BE2C (cell line): ENCODE measurements around the gene TGFBR2.

Experiments used
- DNase-seq: peaks from one replicate; pipeline ENCODE4 v3.0.0-alpha.2; 2020
- H3K27me3 ChIP-seq: fragments of 250-450 bp; sonication (Bioruptor Pico); 2 replicates; pipeline ENCODE4 v1.5.1; 2020; ENCODE audit warnings: mild to moderate bottlenecking
- H3K36me3 ChIP-seq: fragments of 250-450 bp; sonication (Bioruptor Pico); 2 replicates; pipeline ENCODE4 v1.5.1; 2020; ENCODE audit warnings: mild to moderate bottlenecking
- H3K4me1 ChIP-seq: fragments of 250-450 bp; sonication (Bioruptor Pico); 2 replicates; pipeline ENCODE4 v1.5.1; 2020
- H3K4me3 ChIP-seq: 2 replicates; pipeline ENCODE4 v1.5.1; 2011; ENCODE audit warnings: low read depth, low read length
- H3K9me3 ChIP-seq: fragments of 250-450 bp; sonication (Bioruptor Pico); 2 replicates; pipeline ENCODE4 v1.5.1; 2020
- CTCF ChIP-seq: IDR thresholded peaks from 2 replicates; pipeline ENCODE4 v1.5.1; 2012; ENCODE audit warnings: mild to moderate bottlenecking, low read depth, low read length

TGFBR2 gene

GRCh38 chr3:30695302-30696061 lies 89.1 kb downstream of the TGFBR2 start:
- no peaks in the 10 kb centered on the region for H3K36me3 ChIP-seq
- TF ChIP-seq CTCF: no peak
- H3K4me3 ChIP-seq: no peak overlapping the region
- no peaks in the 10 kb centered on the region for H3K9me3 ChIP-seq
- no peaks in the 10 kb centered on the region for H3K27me3 ChIP-seq
- no peaks in the 10 kb centered on the region; the same call in 1 of the 2 replicates for H3K4me1 ChIP-seq
- DNase-seq: no peak

- Histone ChIP-seq H3K36me3 (no peaks in the 10 kb centered on the region), H3K9me3 (no peaks in the 10 kb centered on the region), H3K4me1 (no peaks in the 10 kb centered on the region; the same call in 1 of the 2 replicates), H3K27me3 (no peaks in the 10 kb centered on the region), H3K4me3 (no peak overlapping the region)
- TF ChIP-seq CTCF: no peak
- no peak for DNase-seq
Observed at GRCh38 chr3:30696403-30696819, 90.0 kb downstream of the TGFBR2 start.

DNA sequence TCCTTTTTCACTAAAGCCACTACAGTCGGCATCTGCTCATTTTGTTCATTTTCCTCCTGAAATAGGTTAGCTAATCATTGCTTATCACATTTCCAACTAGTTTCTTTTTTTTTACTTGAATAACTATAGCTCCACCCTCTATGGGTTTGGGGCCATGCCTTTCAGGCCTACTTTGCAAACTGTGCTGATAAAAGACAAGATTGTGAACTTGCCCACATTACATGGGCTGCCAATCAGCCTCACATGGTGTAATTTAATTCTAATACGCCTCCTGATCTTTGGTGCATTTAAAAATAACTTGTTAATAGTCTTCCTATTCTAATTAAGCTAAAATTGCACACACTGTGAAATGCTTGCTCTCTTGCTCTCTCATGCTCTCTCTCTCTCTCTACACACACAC lies 90.5 kb downstream of the TGFBR2 start:
- no peaks in the 10 kb centered on the region for H3K4me1 ChIP-seq
- H3K27me3 ChIP-seq: no peaks in the 10 kb centered on the region
- H3K36me3 ChIP-seq: no peaks in the 10 kb centered on the region
- DNase-seq: no peak
- TF ChIP-seq CTCF: no peak
- no peak overlapping the region for H3K4me3 ChIP-seq
- H3K9me3 ChIP-seq: no peaks in the 10 kb centered on the region

- DNase-seq: no peak
- Histone ChIP-seq H3K27me3 (no peaks in the 10 kb centered on the region), H3K4me1 (no peaks in the 10 kb centered on the region), H3K9me3 (no peaks in the 10 kb centered on the region), H3K36me3 (no peaks in the 10 kb centered on the region), H3K4me3 (no peak overlapping the region)
- no peak for TF ChIP-seq CTCF
Observed at GRCh38 chr3:30698549-30698948, 92.1 kb downstream of the TGFBR2 start.

GRCh38 chr3:30699927-30700326 lies 93.5 kb downstream of the TGFBR2 start:
- Histone ChIP-seq H3K4me3 (no peak overlapping the region), H3K4me1 (no peaks in the 10 kb centered on the region), H3K27me3 (no peaks in the 10 kb centered on the region), H3K9me3 (no peaks in the 10 kb centered on the region), H3K36me3 (no peaks in the 10 kb centered on the region)
- no peak for DNase-seq
- no peak for TF ChIP-seq CTCF

- Histone ChIP-seq H3K4me1 (no peaks in the 10 kb centered on the region), H3K4me3 (no peak overlapping the region), H3K36me3 (no peaks in the 10 kb centered on the region), H3K27me3 (no peaks in the 10 kb centered on the region), H3K9me3 (no peaks in the 10 kb centered on the region)
- no peak for DNase-seq
- TF ChIP-seq CTCF: no peak
Observed at GRCh38 chr3:30700702-30701321, 94.4 kb downstream of the TGFBR2 start.
